HFFc6 (cell line): Measurements from ENCODE around the gene AK2. TPM values are rescaled to one million over a fixed set of nuclear protein-coding genes. Genes with fewer than 3 reads are reported as not detected.

Experiments
- DNase-seq: peaks from one replicate; pipeline ENCODE4 v3.0.0-alpha.2; 2018
- H3K27ac Mint-ChIP-seq: 2 replicates; pipeline ENCODE4 v1.8.0; 2020; ENCODE audit warnings: mild to moderate bottlenecking, mixed read lengths
- H3K27me3 Mint-ChIP-seq: 2 replicates; pipeline ENCODE4 v1.8.0; 2021; ENCODE audit warnings: mild to moderate bottlenecking, moderate library complexity, mixed read lengths; ENCODE audit not compliant: insufficient read depth
- H3K36me3 Mint-ChIP-seq: 2 replicates; pipeline ENCODE4 v1.8.0; 2021; ENCODE audit warnings: low read depth, mixed read lengths
- H3K4me1 Mint-ChIP-seq: 2 replicates; pipeline ENCODE4 v1.8.0; 2020; ENCODE audit warnings: low read depth, mixed read lengths
- H3K4me3 Mint-ChIP-seq: 2 replicates; pipeline ENCODE4 v1.8.0; 2020; ENCODE audit warnings: mild to moderate bottlenecking, moderate library complexity, mixed read lengths
- H3K9me3 Mint-ChIP-seq: 2 replicates; pipeline ENCODE4 v1.8.0; 2020; ENCODE audit warnings: mild to moderate bottlenecking, mixed read lengths
- total RNA-seq, 6 experiments: library from RNA; stranded (reverse); fragmentation: NEBNext Ultra II Directional; extraction: Animal tissue kit (Norgen Biotek cat#: 25700); gene quantifications; 2 replicates in 1 of 6; 3 replicates in 5 of 6; pipeline ENCODE4 v1.2.3, GENCODE V29; 2021
- TF ChIP-seq, protein P1 (sequence below): fragments of 200-600 bp; sonication (generic); IDR thresholded peaks from 2 replicates; pipeline ENCODE4 v1.5.0; 2021; ENCODE audit warnings: antibody characterized with exemption, mild to moderate bottlenecking

The AK2 gene
- total RNA-seq, 6 experiments from 2014 or later: 160 to 173 (median 168) TPM

DNA sequence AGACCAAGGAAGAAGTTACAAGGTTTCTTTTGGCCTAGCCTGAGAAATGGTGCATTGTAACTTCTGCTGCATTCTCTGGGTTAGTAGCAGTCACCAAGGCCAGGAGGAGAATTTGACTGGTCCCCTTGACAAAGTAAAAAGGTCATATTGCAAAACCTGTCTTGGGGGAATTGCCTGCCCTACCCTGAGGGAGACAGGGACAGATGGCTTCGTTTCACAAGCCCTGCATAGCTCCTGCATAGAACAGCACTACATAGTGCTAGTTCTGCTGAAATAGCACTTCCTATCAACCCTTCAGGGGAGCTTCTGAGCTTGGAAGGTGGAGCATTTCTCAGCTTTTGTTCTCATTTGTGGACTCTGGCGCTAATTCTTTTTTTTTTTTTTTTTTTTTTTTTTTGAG lies 20.4 kb upstream of the AK2 start:
- no peak for DNase-seq
- H3K4me3 Mint-ChIP-seq: no peak overlapping the region
- H3K4me1 Mint-ChIP-seq: peaks cover 21% of the 10 kb centered on the region
- TF ChIP-seq, protein P1, sequence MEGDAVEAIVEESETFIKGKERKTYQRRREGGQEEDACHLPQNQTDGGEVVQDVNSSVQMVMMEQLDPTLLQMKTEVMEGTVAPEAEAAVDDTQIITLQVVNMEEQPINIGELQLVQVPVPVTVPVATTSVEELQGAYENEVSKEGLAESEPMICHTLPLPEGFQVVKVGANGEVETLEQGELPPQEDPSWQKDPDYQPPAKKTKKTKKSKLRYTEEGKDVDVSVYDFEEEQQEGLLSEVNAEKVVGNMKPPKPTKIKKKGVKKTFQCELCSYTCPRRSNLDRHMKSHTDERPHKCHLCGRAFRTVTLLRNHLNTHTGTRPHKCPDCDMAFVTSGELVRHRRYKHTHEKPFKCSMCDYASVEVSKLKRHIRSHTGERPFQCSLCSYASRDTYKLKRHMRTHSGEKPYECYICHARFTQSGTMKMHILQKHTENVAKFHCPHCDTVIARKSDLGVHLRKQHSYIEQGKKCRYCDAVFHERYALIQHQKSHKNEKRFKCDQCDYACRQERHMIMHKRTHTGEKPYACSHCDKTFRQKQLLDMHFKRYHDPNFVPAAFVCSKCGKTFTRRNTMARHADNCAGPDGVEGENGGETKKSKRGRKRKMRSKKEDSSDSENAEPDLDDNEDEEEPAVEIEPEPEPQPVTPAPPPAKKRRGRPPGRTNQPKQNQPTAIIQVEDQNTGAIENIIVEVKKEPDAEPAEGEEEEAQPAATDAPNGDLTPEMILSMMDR: no peak
- H3K27me3 Mint-ChIP-seq: no peaks in the 10 kb centered on the region; the same call in 1 of the 2 replicates
- peaks cover 4% of the 10 kb centered on the region; the same call in 1 of the 2 replicates for H3K9me3 Mint-ChIP-seq
- H3K27ac Mint-ChIP-seq: no peak overlapping the region
- peaks cover 4% of the 10 kb centered on the region; the same call in 1 of the 2 replicates for H3K36me3 Mint-ChIP-seq

DNA sequence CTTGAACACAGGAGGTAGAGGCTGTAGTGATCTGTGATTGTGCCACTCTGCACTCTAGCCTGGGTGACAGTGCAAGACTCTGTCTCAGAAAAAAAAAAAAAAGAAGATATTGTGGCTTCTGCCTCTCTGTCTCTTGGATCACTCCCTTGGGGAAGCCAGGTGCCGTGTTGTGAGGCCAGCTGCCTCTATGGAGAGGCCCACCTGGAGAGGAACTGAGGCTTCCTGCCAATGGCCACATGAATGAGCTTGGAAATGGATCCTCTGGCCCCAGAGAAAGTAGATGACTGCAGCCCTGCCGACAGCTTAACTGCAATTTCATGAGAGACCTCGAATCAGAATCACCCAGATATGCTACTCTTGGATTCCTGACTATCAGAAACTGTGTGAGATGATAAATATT lies 19.7 kb upstream of the AK2 start:
- DNase-seq: no peak
- Mint-ChIP-seq H3K27ac (no peak overlapping the region), H3K27me3 (no peaks in the 10 kb centered on the region; the same call in 1 of the 2 replicates), H3K4me1 (peaks cover 21% of the 10 kb centered on the region), H3K36me3 (no peaks in the 10 kb centered on the region), H3K9me3 (no peaks in the 10 kb centered on the region), H3K4me3 (no peak overlapping the region)
- TF ChIP-seq, protein P1: no peak

DNA sequence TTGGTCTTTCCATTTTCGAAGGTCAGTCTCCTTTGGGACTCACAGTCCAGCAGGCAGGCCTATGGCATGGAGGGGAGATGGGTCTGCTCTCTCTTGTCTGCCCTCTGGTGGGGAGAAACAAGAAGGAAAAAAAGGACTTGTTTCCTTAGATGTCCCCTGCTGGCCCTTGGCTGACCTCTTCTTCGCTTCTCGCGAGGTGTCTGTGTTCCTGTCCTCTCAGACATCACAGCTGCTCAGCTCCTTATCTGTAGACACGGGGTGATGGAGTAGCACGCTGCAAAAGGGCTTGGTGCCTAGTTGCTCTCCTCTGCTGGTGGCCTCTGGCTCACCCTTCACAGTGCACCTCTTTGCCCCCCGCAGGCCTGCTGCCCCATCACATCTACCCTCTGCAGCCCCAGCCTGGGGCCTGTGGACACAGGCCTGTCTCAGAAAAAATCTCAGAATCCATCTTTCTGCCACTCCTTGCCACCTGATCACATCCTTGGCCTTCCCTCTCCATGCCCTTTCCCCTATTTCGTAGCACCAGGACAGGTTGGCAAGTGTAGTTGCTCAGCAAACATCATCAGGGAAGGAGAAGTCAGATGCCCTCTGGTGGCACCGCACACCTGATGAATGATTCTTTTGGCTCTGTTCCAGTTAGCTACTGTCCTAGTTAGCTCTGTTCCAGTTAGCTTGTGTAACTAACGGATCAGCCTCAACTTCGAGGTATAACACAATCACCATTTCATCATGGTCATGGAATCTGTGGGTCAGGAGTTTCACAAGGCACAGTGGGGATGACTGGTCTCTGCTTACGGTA lies 18.7 kb upstream of the AK2 start:
- H3K27me3 Mint-ChIP-seq: no peaks in the 10 kb centered on the region; the same call in 1 of the 2 replicates
- H3K4me3 Mint-ChIP-seq: no peak overlapping the region
- H3K27ac Mint-ChIP-seq: peak overlapping the region; percentile 44; the same call in 1 of the 2 replicates
- TF ChIP-seq, protein P1: peak; percentile 84
- peak; percentile 76 for DNase-seq
- H3K9me3 Mint-ChIP-seq: no peaks in the 10 kb centered on the region
- peaks cover 18% of the 10 kb centered on the region for H3K4me1 Mint-ChIP-seq
- H3K36me3 Mint-ChIP-seq: no peaks in the 10 kb centered on the region

DNA sequence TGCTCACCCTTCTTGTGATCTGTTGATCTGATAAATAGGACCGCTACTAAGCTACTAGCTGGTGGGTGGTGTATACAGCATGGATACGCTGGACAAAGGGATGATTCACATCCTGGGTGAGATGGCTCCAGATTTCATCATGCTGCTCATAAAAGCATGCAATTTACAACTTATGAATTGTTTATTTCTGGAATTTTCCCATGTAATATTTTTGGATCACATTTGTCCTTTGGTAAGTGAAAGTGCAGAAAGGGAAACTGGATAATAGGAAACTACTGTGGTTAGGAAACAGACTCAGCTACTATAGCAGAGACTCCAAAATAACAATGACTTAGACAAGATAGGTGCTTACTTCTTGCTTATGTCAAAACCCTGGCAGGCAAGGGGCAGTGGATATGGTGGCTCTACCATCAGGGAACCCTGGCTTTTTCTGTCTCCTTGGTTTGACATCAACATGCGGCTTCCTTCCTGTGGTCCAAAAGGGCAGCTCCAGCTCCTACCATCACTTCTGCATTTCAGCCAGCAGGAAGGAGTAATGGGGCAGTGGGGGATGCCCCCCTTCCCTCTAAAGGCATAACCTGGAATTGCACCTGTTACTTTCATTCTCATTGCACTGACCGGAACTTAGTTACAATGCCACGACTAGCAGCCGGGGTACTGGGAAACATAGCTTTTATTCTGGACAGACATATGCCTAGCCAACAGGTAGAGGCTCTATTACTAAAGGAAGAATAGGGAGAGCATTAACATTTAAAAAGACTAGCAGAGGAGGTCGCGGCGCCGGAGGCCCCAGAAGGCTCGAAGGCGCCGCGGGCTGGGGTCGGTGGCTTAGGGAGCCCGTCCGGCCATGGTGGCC lies 13.8 kb upstream of the AK2 start:
- peaks cover 41% of the 10 kb centered on the region for H3K4me1 Mint-ChIP-seq

DNA sequence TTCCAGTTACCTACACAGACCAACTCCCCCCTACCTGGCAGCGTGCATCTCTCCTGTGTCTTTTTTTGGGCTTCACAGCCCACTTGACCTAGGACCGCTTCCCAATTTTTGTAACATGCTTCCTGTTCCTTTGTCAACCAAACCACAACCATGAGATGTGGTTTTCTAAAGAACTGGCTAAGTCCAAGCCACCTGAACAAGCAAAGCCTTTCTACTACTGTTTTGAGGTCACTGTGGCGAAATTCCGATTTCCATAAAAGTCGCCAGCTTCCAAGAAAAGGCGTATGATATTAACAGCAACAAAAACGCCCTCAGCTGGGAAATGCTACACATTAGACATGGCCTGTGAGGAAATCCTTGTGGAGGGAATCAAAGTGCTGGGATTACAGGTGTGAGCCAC lies 12.7 kb upstream of the AK2 start:
- Mint-ChIP-seq H3K27ac (peak overlapping the region; percentile 84), H3K4me3 (no peak overlapping the region), H3K27me3 (no peaks in the 10 kb centered on the region; the same call in 1 of the 2 replicates), H3K9me3 (no peaks in the 10 kb centered on the region), H3K36me3 (no peaks in the 10 kb centered on the region), H3K4me1 (peaks cover 38% of the 10 kb centered on the region)
- no peak for DNase-seq
- TF ChIP-seq, protein P1: no peak

More for the DNA sequence above, 13.8 kb upstream of the AK2 start:
- TF ChIP-seq, protein P1: peak; percentile 62
- Mint-ChIP-seq H3K9me3 (no peaks in the 10 kb centered on the region), H3K36me3 (no peaks in the 10 kb centered on the region), H3K27ac (peak overlapping the region; percentile 84), H3K4me3 (peak overlapping the region; percentile 47), H3K27me3 (no peaks in the 10 kb centered on the region; the same call in 1 of the 2 replicates)
- peak; percentile 91 for DNase-seq
